Dendritic cell treated with granulocyte-macrophage colony-stimulating factor and Interleukin-4, amounts not matched to agents 40 ng/mL and 50 ng/mL, for 4 days (primary cell): Measurements from ENCODE around the gene BPHL.
A peak's percentile ranks its signal among the peaks of the same experiment; 100 is the strongest.
"Not testable (repeated sequence)": the region's sequence is repeated elsewhere in the genome, so short reads cannot be mapped to it uniquely, and the experiment has no call there.

Experiments
- H3K27ac Mint-ChIP-seq: one replicate; pipeline ENCODE4 v1.8.0; 2022; ENCODE audit warnings: mild to moderate bottlenecking, mixed read lengths
- H3K27me3 Mint-ChIP-seq: one replicate; pipeline ENCODE4 v1.8.0; 2022; ENCODE audit warnings: mild to moderate bottlenecking, mixed read lengths
- H3K36me3 Mint-ChIP-seq: one replicate; pipeline ENCODE4 v1.8.0; 2022; ENCODE audit warnings: low read depth, mixed read lengths
- H3K4me1 Mint-ChIP-seq: one replicate; pipeline ENCODE4 v1.8.0; 2022; ENCODE audit warnings: low read depth, mixed read lengths
- H3K4me3 Mint-ChIP-seq: one replicate; pipeline ENCODE4 v1.8.0; 2022; ENCODE audit warnings: mild to moderate bottlenecking, moderate library complexity, mixed read lengths
- H3K9me3 Mint-ChIP-seq: one replicate; pipeline ENCODE4 v1.8.0; 2022; ENCODE audit warnings: mixed read lengths
- intact Hi-C: fragments of 100-400 bp; cut with micrococcal nuclease; formaldehyde crosslinking; loops from one replicate; pipeline ENCODE4 v1.15.0; 2022

BPHL gene

DNA sequence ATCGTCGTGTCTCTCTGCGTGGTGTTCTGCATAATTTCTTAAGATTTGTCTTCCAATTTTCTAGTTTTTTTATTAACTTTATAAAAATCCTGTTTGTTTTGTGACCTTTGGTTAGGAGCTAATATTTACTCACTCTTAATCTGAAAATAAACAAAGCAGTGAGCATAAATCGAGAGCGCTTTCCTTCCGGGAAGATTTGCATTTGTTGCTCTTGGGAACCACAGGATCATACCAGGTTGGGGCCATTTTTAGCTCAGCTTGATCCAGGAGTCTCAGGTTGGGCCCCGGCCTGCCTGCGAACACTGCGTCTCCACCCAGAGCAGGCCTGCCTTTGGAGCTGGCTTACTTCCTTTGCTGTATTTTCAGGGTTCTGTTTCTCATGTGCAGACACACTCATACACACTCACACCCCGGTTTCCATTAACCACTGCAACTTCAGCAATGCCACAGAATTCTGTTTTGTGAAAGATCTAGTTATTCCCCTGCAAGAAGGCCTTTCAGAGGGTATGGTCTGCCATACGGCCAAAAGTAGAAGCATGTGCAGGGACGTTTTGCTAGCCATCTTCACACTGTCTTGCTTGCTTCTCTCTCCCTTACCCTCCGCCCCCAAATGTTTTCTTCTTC is 17.3 kb downstream of the BPHL start:
- intact Hi-C loops = no loop called here
- H3K4me1 Mint-ChIP-seq = peaks cover 22% of the 10 kb centered on the region
- H3K4me3 Mint-ChIP-seq = no peak overlapping the region
- no peaks in the 10 kb centered on the region for H3K9me3 Mint-ChIP-seq
- no peak overlapping the region for H3K27ac Mint-ChIP-seq
- no peaks in the 10 kb centered on the region for H3K27me3 Mint-ChIP-seq
- H3K36me3 Mint-ChIP-seq = peaks cover 29% of the 10 kb centered on the region

DNA sequence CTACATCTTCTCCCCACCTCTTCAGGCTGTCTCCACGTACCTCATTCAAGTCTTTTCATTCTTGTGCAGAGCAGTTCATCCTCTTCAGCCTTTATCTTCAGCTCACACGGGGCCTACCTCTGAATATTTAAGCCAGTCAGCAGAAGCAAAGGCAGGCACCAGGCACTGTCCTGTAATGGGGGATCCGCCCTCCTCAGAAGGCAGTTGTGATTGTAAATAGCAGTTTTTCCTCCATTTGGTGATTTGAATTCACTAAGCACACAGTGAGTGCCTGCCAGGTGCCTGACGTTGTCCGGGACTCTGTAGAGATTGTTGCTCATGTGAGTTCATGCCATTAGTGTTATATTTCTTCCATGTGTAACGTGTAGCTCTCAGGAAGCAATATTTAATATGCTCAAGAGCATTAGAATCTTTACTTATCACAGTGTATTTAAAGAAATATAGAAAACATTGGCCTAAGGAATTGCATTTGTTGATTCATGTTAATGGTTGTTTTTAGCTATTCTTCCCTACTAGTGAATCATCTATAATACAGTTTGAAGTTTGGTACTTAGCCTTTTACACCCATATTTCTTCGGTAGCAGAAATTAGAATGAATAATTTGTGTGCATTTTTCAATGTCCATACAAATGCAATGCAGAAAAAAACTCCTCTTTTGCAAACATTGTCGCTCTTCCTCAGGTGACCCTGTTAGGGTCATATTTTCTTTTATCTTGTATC is 17.9 kb downstream of the BPHL start:
- H3K27me3 Mint-ChIP-seq = no peaks in the 10 kb centered on the region
- no peak overlapping the region for H3K27ac Mint-ChIP-seq
- intact Hi-C loops = no loop called here
- H3K4me1 Mint-ChIP-seq = peaks cover 22% of the 10 kb centered on the region
- H3K9me3 Mint-ChIP-seq = no peaks in the 10 kb centered on the region
- peaks cover 22% of the 10 kb centered on the region for H3K36me3 Mint-ChIP-seq
- no peak overlapping the region for H3K4me3 Mint-ChIP-seq

DNA sequence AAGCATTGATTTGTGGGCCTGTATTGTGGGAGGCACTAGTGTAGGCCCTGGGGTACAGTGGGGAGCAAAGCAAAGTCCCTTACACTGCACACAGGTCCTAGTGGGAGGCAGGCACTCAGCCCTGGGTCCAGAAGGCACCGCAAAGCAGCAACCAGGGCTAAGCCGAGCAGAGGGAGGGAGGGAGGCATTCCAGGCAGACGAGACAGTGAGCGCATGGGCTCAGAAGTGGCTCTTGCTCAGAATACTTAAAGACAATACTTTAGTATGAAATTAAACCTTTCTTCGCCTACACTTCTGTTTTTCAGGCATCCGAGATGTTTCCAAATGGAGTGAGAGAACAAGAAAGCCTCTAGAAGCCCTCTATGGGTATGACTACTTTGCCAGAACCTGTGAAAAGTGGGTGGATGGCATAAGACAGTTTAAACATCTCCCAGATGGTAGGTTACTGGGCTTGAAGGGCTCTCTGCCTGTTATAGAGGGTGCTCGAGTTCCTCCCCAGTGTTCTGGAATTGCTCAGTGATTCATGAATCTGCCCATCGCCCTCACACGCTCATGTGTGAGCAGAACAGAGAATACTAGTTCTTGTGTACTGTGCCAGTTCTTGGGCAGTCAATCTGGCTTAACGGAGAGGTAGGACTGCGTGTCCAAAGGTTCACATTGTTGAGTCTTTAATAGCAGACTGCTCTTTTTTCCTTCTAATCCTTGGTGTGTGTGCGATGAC is 18.7 kb downstream of the BPHL start:
- H3K27ac Mint-ChIP-seq = no peak overlapping the region
- peaks cover 22% of the 10 kb centered on the region for H3K4me1 Mint-ChIP-seq
- H3K27me3 Mint-ChIP-seq = no peaks in the 10 kb centered on the region
- H3K4me3 Mint-ChIP-seq = no peak overlapping the region
- intact Hi-C loops = no loop called here
- peaks cover 15% of the 10 kb centered on the region for H3K36me3 Mint-ChIP-seq
- H3K9me3 Mint-ChIP-seq = no peaks in the 10 kb centered on the region

DNA sequence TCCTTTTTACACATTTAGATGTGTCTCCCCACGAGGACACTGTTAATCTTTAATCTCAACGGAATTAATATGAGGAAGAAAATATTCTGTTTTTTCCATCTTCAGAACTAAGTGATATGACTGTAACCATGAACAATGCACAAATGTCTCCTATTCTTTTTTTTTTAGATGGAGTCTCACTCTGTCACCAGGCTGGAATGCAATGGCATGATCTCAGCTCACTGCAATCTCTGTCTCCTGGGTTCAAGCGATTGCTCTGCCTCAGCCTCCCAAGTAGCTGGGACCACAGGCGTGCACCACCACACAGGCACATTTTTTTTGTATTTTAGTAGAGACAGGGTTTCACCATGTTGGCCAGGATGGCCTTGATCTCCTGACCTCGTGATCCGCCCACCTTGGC is 19.4 kb downstream of the BPHL start:
- H3K4me3 Mint-ChIP-seq, H3K27ac Mint-ChIP-seq, H3K27me3 Mint-ChIP-seq, H3K9me3 Mint-ChIP-seq, intact Hi-C loops: not testable (repeated sequence)
- Mint-ChIP-seq H3K36me3 (peaks cover 12% of the 10 kb centered on the region), H3K4me1 (peaks cover 22% of the 10 kb centered on the region)

- intact Hi-C loops = no loop called here
- H3K9me3 Mint-ChIP-seq = no peaks in the 10 kb centered on the region
- peaks cover 22% of the 10 kb centered on the region for H3K4me1 Mint-ChIP-seq
- peak overlapping the region; percentile 85 for H3K27ac Mint-ChIP-seq
- no peaks in the 10 kb centered on the region for H3K27me3 Mint-ChIP-seq
- H3K4me3 Mint-ChIP-seq = no peak overlapping the region
- H3K36me3 Mint-ChIP-seq = peaks cover 10% of the 10 kb centered on the region
These were observed 19.8 kb downstream of the BPHL start for GRCh38 chr6:3138341-3138740.

DNA sequence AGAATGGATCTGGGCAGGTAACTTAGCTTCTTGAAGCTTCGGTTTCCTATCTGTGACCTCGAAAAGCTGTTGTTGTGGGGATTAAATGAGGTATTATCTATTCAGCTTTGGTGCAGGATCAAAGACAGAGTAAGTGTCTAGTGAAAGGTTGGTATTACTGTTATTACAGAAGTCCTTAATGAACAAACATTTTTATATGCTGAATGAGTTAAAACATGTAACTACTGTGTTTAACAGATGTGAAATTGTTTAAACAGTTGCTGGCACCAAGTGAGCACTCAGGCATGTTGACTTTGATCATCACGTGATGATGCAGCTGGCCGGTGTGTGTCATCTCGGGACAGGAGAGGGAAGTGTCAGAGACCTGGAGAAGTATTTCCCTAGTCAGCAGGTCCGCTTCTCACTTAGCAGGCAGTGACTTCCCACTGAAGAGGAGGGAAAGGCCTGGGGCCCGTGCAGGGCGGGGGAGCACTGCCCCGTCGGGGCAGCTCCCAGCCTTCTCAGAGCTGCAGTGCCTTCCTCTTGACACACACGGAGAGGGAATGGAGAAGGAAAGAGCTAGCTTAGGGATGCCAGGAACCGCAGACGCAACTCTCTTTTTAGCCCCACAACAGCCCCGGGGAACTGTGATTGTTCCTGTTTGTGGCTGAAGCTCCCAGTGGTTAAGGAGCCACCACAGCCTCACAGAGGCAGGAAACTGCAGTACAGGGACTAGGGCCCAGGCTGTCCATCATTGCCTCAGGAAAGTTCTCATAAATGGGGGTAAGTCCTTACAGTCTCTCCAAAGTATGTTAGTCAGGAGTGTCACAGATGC is 20.8 kb downstream of the BPHL start:
- H3K36me3 Mint-ChIP-seq = peaks cover 10% of the 10 kb centered on the region
- no peaks in the 10 kb centered on the region for H3K27me3 Mint-ChIP-seq
- intact Hi-C loops = loop anchor here (1.0 kb wide), 1 partner anchor 18 kb away; the partner anchor contains the start of gene TUBB2A
- no peaks in the 10 kb centered on the region for H3K9me3 Mint-ChIP-seq
- H3K4me3 Mint-ChIP-seq = peak overlapping the region; percentile 59
- H3K27ac Mint-ChIP-seq = peak overlapping the region; percentile 85
- H3K4me1 Mint-ChIP-seq = peaks cover 22% of the 10 kb centered on the region

- Mint-ChIP-seq H3K4me3 (no peak overlapping the region), H3K9me3 (no peaks in the 10 kb centered on the region), H3K4me1 (peaks cover 22% of the 10 kb centered on the region), H3K27ac (peak overlapping the region; percentile 85), H3K36me3 (peaks cover 10% of the 10 kb centered on the region), H3K27me3 (no peaks in the 10 kb centered on the region)
- intact Hi-C loops = no loop called here
These were observed 21.7 kb downstream of the BPHL start for GRCh38 chr6:3140201-3140600.

GRCh38 chr6:3142536-3142935 is 24.0 kb downstream of the BPHL start:
- Mint-ChIP-seq H3K9me3 (peaks cover 4% of the 10 kb centered on the region), H3K4me1 (peaks cover 22% of the 10 kb centered on the region), H3K36me3 (peaks cover 12% of the 10 kb centered on the region), H3K27me3 (no peaks in the 10 kb centered on the region), H3K4me3 (no peak overlapping the region), H3K27ac (no peak overlapping the region)
- intact Hi-C loops = no loop called here

- Mint-ChIP-seq H3K9me3 (peaks cover 9% of the 10 kb centered on the region), H3K27me3 (no peaks in the 10 kb centered on the region), H3K4me3 (no peak overlapping the region), H3K27ac (no peak overlapping the region), H3K4me1 (peaks cover 22% of the 10 kb centered on the region), H3K36me3 (peaks cover 14% of the 10 kb centered on the region)
- intact Hi-C loops = no loop called here
These were observed 24.6 kb downstream of the BPHL start for GRCh38 chr6:3143158-3143557.

DNA sequence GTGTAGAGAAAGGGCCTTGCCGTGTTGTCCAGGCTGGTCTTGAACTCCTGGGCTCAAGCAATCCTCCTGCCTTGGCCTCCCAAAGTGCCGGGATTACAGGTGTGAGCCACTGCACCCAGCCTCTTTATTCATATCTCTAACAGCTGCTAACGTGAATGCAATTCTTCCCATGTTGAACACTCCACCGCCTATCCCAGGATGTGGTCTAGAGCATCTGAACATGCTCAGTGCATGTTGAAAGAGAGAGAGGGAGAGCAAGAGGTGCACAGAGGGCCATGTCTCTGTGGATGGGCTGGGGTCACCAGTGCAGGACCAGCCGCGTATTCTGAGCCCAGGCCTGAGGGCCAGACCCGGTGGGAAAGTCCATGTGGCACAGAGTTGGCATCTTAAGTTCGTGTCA is 26.1 kb downstream of the BPHL start:
- intact Hi-C loops = no loop called here
- Mint-ChIP-seq H3K9me3 (peaks cover 9% of the 10 kb centered on the region), H3K27me3 (no peaks in the 10 kb centered on the region), H3K4me1 (peaks cover 10% of the 10 kb centered on the region), H3K36me3 (peaks cover 16% of the 10 kb centered on the region), H3K4me3 (no peak overlapping the region), H3K27ac (no peak overlapping the region)

DNA sequence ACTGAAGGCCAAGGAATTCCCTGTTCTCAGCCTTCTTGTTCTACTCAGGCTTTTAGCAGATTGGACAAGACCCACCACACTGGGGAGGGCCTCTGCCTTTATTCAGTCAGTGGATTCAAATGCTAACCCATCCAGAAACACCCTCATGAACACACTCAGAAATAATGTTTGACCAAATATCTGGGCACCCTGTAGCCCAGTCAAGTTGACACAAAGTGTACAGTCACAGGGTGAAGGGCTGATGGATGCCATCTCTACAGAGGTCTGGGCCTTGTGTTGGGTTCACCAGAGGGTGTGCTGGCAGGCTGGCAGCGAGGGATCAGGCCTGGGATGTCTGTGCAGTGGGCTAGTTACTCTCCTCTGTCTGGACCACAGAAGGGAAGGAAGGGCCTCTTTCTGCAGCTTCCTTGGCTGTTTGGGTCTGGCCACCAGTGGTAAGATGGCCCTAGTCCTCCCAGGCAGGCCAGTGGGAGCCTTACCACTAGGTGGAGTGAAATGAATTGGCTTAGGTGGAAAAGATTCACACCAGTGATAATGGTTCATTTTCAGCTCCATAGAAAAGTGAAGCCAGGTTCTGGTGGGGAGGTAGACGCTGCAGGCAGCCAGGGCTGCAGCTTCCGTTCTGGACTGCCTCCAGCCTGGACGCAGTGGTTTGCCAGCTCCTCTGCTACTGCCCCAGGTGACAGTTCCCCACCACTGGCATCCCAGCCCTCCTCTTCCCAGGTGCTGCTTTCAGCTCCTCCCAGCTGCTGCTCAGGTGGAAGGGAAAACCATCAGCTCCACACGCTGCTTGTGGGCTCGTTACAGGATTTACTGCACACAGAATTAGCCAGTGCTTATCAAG is 29.6 kb downstream of the BPHL start:
- H3K27me3 Mint-ChIP-seq = no peaks in the 10 kb centered on the region
- H3K4me3 Mint-ChIP-seq = no peak overlapping the region
- H3K27ac Mint-ChIP-seq = no peak overlapping the region
- H3K36me3 Mint-ChIP-seq = peaks cover 16% of the 10 kb centered on the region
- intact Hi-C loops = no loop called here
- peaks cover 9% of the 10 kb centered on the region for H3K9me3 Mint-ChIP-seq
- H3K4me1 Mint-ChIP-seq = no peaks in the 10 kb centered on the region

- intact Hi-C loops = no loop called here
- Mint-ChIP-seq H3K9me3 (peaks cover 9% of the 10 kb centered on the region), H3K4me1 (peaks cover 8% of the 10 kb centered on the region), H3K36me3 (peaks cover 27% of the 10 kb centered on the region), H3K4me3 (no peak overlapping the region), H3K27me3 (peaks cover 18% of the 10 kb centered on the region), H3K27ac (no peak overlapping the region)
These were observed 33.2 kb downstream of the BPHL start for GRCh38 chr6:3151691-3152090.

GRCh38 chr6:3152689-3153088 is 34.2 kb downstream of the BPHL start:
- peaks cover 23% of the 10 kb centered on the region for H3K36me3 Mint-ChIP-seq
- H3K9me3 Mint-ChIP-seq = peaks cover 3% of the 10 kb centered on the region
- H3K27me3 Mint-ChIP-seq = peaks cover 20% of the 10 kb centered on the region
- H3K4me1 Mint-ChIP-seq = peaks cover 9% of the 10 kb centered on the region
- no peak overlapping the region for H3K4me3 Mint-ChIP-seq
- intact Hi-C loops = no loop called here
- no peak overlapping the region for H3K27ac Mint-ChIP-seq
